HG02840 (cell line): ENCODE data around the gene TOR1B.

Experiments
- ATAC-seq: cut with Tn5 transposase; IDR thresholded peaks from one replicate; pipeline ENCODE4 v1.9.1; 2021; ENCODE audit warnings: mild to moderate bottlenecking, moderate library complexity, moderate number of reproducible peaks; ENCODE audit not compliant: unreplicated experiment, low FRiP score

Gene TOR1B

GRCh38 chr9:129839324-129840023, 36.5 kb downstream of the TOR1B start:
- ATAC-seq: no peak

GRCh38 chr9:129840034-129840433, 37.0 kb downstream of the TOR1B start:
- no peak for ATAC-seq

GRCh38 chr9:129841071-129841470, 38.1 kb downstream of the TOR1B start:
- ATAC-seq: no peak

- ATAC-seq: no peak
These were observed 42.4 kb downstream of the TOR1B start for GRCh38 chr9:129845373-129845772.

- ATAC-seq: no peak
These were observed 45.9 kb downstream of the TOR1B start for GRCh38 chr9:129848712-129849441.

- ATAC-seq: no peak
These were observed 46.9 kb downstream of the TOR1B start for GRCh38 chr9:129849901-129850300.

- no peak for ATAC-seq
These were observed 48.0 kb downstream of the TOR1B start for GRCh38 chr9:129850821-129851550.

GRCh38 chr9:129851821-129852220, 48.8 kb downstream of the TOR1B start:
- ATAC-seq: no peak

- no peak for ATAC-seq
These were observed 49.6 kb downstream of the TOR1B start for GRCh38 chr9:129852579-129852978.

GRCh38 chr9:129853614-129854013, 50.6 kb downstream of the TOR1B start:
- ATAC-seq: no peak

- no peak for ATAC-seq
These were observed 51.7 kb downstream of the TOR1B start for GRCh38 chr9:129854588-129855110.

- ATAC-seq: no peak
These were observed 54.2 kb downstream of the TOR1B start for GRCh38 chr9:129857207-129857606.

- no peak for ATAC-seq
These were observed 55.4 kb downstream of the TOR1B start for GRCh38 chr9:129858167-129858962.
